ENCODE measurements around the gene SPCS3.
"Not testable (repeated sequence)": the region's sequence is repeated elsewhere in the genome, so short reads cannot be mapped to it uniquely, and the experiment has no call there.

Gene SPCS3

DNA sequence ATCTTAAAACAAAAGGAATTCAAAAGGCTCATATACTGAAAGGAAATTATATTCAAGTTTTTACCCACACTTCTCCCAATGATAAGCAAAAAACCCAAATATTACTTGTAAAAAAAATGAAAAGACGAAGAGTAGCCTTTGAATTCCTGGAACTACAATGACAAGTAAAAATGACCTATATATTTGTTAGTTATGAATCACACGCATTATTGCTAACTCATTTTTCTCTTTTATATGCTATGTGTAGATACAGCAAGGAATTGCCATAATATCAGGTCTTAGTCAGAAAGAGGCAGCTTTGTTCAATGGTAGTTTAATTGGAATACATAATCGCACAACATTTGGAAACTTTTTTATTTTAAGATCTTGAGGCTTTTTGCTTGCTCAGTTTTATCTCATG is 28.0 kb upstream of the SPCS3 start:
- Mint-ChIP-seq H3K4me1 (ENCODE audit: low read depth in 2 of 2) (no peaks in the 10 kb centered on the region), H3K36me3 (ENCODE audit: insufficient read depth) (no peaks in the 10 kb centered on the region), H3K4me3 (no peak overlapping the region), H3K9me3 (no peaks in the 10 kb centered on the region), H3K27me3 (peaks cover 7 to 18% of the 10 kb centered on the region in 2 donors), H3K27ac (no peak overlapping the region)
- DNase-seq (no peak), ATAC-seq (replicated peaks) (no peak)

DNA sequence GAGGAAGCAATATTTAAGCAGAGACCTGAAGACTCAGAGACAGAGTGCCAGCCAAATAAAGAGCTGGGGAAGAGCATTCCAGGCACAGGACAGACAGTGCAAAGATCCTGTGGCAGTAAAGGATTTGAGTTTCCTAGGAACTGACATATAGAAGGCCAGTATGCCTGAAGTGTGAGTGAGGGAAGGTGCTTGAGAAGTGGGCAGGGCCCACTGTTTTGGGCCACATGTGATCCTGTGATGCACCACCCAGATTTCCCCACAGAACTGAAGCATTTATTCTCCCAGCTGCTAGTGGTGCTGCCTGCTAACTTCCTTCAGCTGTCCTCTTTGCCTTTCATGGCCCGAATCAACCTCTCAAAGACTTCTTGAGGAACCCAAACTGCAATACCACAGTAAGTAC is 26.8 kb upstream of the SPCS3 start:
- DNase-seq = no peak
- no peak overlapping the region for H3K4me3 Mint-ChIP-seq
- no peaks in the 10 kb centered on the region for H3K4me1 Mint-ChIP-seq (ENCODE audit: low read depth in 2 of 2)

DNA sequence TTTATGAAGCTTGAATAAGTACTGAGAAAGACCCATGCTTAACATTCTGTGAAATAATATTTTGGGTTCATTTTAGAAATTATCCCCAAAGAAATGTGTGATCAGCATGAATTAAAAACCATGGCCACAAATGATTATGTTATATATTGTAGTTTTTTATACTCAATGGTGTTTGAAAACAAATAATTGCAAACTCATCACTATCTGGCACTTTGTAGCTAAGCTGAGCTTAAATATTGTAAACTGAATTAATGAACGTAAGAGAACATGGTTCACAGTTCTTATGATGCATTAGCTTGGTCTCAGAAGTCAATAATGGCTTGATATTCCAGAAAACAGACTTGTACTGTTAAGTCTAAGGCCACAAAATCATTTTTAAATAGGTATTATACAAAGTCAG is 26.1 kb upstream of the SPCS3 start:
- Mint-ChIP-seq H3K4me3 (no peak overlapping the region), H3K4me1 (ENCODE audit: low read depth in 2 of 2) (no peaks in the 10 kb centered on the region), H3K27ac (no peak overlapping the region), H3K36me3 (ENCODE audit: insufficient read depth) (no peaks in the 10 kb centered on the region), H3K27me3 (peaks cover 7 to 12% of the 10 kb centered on the region in 2 donors), H3K9me3 (no peaks in the 10 kb centered on the region)
- DNase-seq (no peak), ATAC-seq (replicated peaks) (no peak)

More for the DNA sequence above, 26.8 kb upstream of the SPCS3 start:
- Mint-ChIP-seq H3K36me3 (ENCODE audit: insufficient read depth) (no peaks in the 10 kb centered on the region), H3K27ac (no peak overlapping the region), H3K9me3 (no peaks in the 10 kb centered on the region), H3K27me3 (peaks cover 7 to 18% of the 10 kb centered on the region in 2 donors)
- no peak for ATAC-seq (replicated peaks)

DNA sequence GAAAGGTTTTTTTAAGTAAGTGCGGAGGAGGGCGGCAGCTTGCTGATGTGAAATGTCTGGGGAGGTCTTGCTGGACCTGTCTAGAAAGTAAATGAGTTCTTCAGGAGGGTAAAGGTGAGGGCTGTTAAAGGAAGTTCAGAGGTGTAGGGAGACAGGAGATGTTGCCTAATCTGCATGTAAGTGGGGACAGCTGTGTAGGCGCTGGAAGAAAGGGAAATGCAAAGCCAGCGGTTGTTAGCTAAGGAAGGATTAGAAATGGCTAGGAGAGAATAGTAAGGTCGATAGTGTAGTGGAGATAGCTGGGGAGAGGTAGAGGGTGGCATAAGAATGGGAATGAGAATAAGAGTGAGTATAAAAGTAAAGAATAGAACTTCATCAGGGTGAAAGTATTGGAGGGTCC is 23.9 kb upstream of the SPCS3 start:
- H3K36me3 Mint-ChIP-seq (ENCODE audit: insufficient read depth); H3K27me3 Mint-ChIP-seq; H3K9me3 Mint-ChIP-seq; DNase-seq; ATAC-seq (replicated peaks); H3K4me3 Mint-ChIP-seq; H3K4me1 Mint-ChIP-seq (ENCODE audit: low read depth in 2 of 2); H3K27ac Mint-ChIP-seq: not testable (repeated sequence)

DNA sequence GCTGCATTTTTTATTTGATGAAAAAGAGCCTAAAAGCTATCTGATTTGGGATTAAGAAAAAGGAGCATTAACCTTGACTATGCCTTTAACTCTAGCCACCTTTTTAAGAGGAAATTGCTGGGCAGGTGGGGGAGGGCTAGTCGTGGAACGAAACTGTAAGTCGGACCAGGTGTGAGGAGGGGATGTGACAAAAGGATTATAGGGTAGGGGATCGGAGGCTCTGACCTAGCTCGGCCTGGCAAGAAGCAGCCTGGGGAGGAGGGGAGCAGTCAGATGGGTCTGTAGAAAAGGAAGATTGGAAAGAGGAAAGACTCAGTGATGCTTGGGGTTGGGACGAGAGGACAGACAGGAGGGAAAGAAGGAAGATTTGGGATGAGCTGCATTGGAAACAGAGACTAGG is 21.1 kb upstream of the SPCS3 start:
- peaks cover 11% of the 10 kb centered on the region in 2 donors for H3K27me3 Mint-ChIP-seq
- H3K27ac Mint-ChIP-seq = no peak overlapping the region
- H3K9me3 Mint-ChIP-seq = no peaks in the 10 kb centered on the region
- DNase-seq = no peak
- no peak overlapping the region for H3K4me3 Mint-ChIP-seq
- H3K36me3 Mint-ChIP-seq (ENCODE audit: insufficient read depth) = no peaks in the 10 kb centered on the region
- no peaks in the 10 kb centered on the region for H3K4me1 Mint-ChIP-seq (ENCODE audit: low read depth in 2 of 2)
- no peak for ATAC-seq (replicated peaks)

GRCh38 chr4:176300036-176300435 is 19.7 kb upstream of the SPCS3 start:
- ATAC-seq (replicated peaks) (no peak), DNase-seq (no peak)
- Mint-ChIP-seq H3K4me3 (no peak overlapping the region), H3K27me3 (peaks cover 22 to 24% of the 10 kb centered on the region in 2 donors), H3K36me3 (ENCODE audit: insufficient read depth) (peaks cover 3% of the 10 kb centered on the region), H3K4me1 (ENCODE audit: low read depth in 2 of 2) (no peaks in the 10 kb centered on the region), H3K27ac (no peak overlapping the region), H3K9me3 (no peaks in the 10 kb centered on the region)

DNA sequence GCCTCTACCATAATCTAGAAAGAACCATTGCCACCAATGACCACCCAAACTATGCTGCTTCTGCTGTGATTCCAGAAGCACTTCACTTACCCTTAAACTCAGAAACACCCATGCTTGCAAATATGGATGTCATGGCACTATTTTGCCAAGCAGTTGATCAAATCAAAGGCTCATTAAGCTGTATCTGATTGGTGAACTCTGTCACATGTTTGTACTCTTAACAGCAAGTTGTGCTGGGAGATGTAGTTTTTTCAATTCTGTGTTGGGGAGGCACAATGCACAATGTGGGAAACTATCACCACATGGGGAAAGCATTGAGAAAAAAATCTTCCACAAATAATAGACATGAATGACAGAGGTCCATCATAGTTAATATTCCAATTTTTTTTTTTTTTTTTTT is 19.2 kb upstream of the SPCS3 start:
- no peak overlapping the region for H3K4me3 Mint-ChIP-seq
- H3K4me1 Mint-ChIP-seq (ENCODE audit: low read depth in 2 of 2) = no peaks in the 10 kb centered on the region
- ATAC-seq (replicated peaks) (no peak), DNase-seq (no peak)
- H3K27me3 Mint-ChIP-seq = peaks cover 25 to 29% of the 10 kb centered on the region in 2 donors
- H3K27ac Mint-ChIP-seq = no peak overlapping the region
- no peaks in the 10 kb centered on the region for H3K9me3 Mint-ChIP-seq
- H3K36me3 Mint-ChIP-seq (ENCODE audit: insufficient read depth) = peaks cover 3% of the 10 kb centered on the region

- no peak overlapping the region for H3K4me3 Mint-ChIP-seq
These were observed 17.2 kb upstream of the SPCS3 start for GRCh38 chr4:176302283-176303275.

DNA sequence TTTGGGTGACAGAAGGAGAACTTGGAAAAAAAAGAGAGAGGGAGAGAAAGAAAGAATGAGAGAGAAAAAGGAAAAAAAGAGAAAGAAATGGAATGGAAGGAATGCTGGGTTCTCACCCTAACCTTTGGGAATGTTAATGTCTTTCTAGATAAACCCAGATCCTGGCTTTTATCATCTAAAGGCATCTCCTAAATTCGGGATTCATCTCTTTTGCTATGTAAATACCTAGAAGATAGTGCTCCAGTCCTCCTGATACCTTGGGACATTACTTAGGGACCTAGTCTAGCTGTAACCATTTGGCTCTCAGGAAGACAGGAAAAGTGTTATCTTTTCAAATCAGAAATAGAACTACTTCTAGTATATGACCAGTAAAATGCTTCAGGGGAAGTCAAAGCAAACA is 15.8 kb upstream of the SPCS3 start:
- H3K9me3 Mint-ChIP-seq = no peaks in the 10 kb centered on the region
- no peaks in the 10 kb centered on the region for H3K4me1 Mint-ChIP-seq (ENCODE audit: low read depth in 2 of 2)
- H3K4me3 Mint-ChIP-seq = no peak overlapping the region
- peaks cover 3% of the 10 kb centered on the region for H3K36me3 Mint-ChIP-seq (ENCODE audit: insufficient read depth)
- no peak for ATAC-seq (replicated peaks)
- H3K27ac Mint-ChIP-seq = no peak overlapping the region
- no peak for DNase-seq
- peaks cover 37 to 47% of the 10 kb centered on the region in 2 donors for H3K27me3 Mint-ChIP-seq

More at GRCh38 chr4:176302283-176303275, 17.2 kb upstream of the SPCS3 start:
- H3K36me3 Mint-ChIP-seq (ENCODE audit: insufficient read depth) = peaks cover 3% of the 10 kb centered on the region
- no peak for ATAC-seq (replicated peaks)
- no peaks in the 10 kb centered on the region for H3K4me1 Mint-ChIP-seq (ENCODE audit: low read depth in 2 of 2)
- H3K9me3 Mint-ChIP-seq = no peaks in the 10 kb centered on the region
- peaks cover 35 to 40% of the 10 kb centered on the region in 2 donors for H3K27me3 Mint-ChIP-seq
- DNase-seq = no peak
- H3K27ac Mint-ChIP-seq = no peak overlapping the region

DNA sequence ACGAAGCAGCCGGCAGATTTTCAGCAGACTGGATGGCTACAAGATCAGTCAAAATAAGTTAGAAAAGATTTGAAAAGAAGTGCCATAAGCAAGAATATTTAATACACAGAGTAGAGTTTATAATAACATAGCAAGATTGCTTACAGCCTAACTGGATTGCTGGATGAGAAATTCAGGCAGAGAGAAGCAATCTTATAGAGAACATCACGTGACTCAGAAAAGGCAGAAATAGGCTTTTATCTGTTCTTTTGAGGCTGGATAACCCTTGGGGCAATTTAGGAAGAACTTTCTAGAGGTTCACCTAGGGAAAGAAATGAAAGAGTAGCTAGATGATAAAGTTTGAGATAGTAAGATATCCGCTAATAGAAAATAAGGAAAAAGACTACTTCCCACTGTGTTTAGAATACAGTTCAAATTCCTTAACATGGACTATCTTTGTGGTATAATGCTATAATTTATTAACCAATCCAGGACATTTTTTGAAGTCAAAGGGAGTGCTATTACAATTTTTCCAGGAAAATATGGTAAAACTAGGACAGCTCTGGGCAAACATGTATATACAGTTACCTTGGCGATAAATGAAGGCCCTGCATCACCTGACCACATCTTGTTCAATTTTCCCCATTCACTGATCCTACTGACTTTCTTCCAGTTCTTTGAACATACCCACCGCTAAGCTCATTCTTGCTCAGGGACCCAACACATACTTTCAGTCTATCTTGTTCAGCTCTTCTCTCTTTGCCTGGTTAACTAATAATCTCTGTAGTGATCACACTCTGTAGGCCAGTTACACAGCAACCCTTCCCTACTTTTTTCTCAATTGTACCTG is 12.7 kb upstream of the SPCS3 start:
- Mint-ChIP-seq H3K4me3 (no peak overlapping the region), H3K27ac (no peak overlapping the region), H3K27me3 (peaks cover 37 to 47% of the 10 kb centered on the region in 2 donors), H3K36me3 (ENCODE audit: insufficient read depth) (peaks cover 3% of the 10 kb centered on the region), H3K9me3 (no peaks in the 10 kb centered on the region), H3K4me1 (ENCODE audit: low read depth in 2 of 2) (no peaks in the 10 kb centered on the region)
- DNase-seq (no peak), ATAC-seq (replicated peaks) (no peak)

GRCh38 chr4:176307666-176307930 is 12.2 kb upstream of the SPCS3 start:
- H3K27me3 Mint-ChIP-seq = peaks cover 37 to 46% of the 10 kb centered on the region in 2 donors
- no peak for ATAC-seq (replicated peaks)
- H3K27ac Mint-ChIP-seq = no peak overlapping the region
- H3K4me3 Mint-ChIP-seq = no peak overlapping the region
- DNase-seq = no peak
- no peaks in the 10 kb centered on the region for H3K9me3 Mint-ChIP-seq
- no peaks in the 10 kb centered on the region for H3K4me1 Mint-ChIP-seq (ENCODE audit: low read depth in 2 of 2)
- peaks cover 3% of the 10 kb centered on the region for H3K36me3 Mint-ChIP-seq (ENCODE audit: insufficient read depth)

GRCh38 chr4:176308441-176308840 is 11.3 kb upstream of the SPCS3 start:
- Mint-ChIP-seq H3K4me1 (ENCODE audit: low read depth in 2 of 2) (no peaks in the 10 kb centered on the region), H3K4me3 (no peak overlapping the region), H3K9me3 (no peaks in the 10 kb centered on the region), H3K27ac (no peak overlapping the region), H3K36me3 (ENCODE audit: insufficient read depth) (peaks cover 3% of the 10 kb centered on the region), H3K27me3 (peaks cover 28 to 38% of the 10 kb centered on the region in 2 donors)
- no peak for DNase-seq
- no peak for ATAC-seq (replicated peaks)

DNA sequence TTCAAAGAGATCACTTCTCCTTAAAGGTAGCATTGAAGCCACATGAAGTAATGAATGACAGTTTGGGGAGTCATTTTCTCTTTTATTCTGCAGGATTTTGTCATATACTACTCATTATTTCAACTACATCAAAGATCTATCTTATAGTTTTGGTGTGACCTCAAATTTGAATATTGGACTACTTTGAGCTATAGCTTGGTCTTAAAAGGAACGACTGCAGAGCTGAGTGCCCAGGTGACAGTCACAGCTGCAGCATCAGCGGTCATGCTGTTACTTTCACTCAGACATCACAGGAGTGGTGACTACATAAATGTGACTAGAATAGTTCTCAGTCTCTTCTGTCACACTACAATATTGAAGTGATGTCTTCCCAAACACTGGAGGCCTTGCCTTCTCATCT is 10.7 kb upstream of the SPCS3 start:
- Mint-ChIP-seq H3K4me1 (ENCODE audit: low read depth in 2 of 2) (no peaks in the 10 kb centered on the region), H3K9me3 (no peaks in the 10 kb centered on the region), H3K27ac (no peak overlapping the region), H3K4me3 (no peak overlapping the region), H3K27me3 (peaks cover 22 to 36% of the 10 kb centered on the region in 2 donors), H3K36me3 (ENCODE audit: insufficient read depth) (peaks cover 3% of the 10 kb centered on the region)
- ATAC-seq (replicated peaks) (no peak), DNase-seq (no peak)

DNA sequence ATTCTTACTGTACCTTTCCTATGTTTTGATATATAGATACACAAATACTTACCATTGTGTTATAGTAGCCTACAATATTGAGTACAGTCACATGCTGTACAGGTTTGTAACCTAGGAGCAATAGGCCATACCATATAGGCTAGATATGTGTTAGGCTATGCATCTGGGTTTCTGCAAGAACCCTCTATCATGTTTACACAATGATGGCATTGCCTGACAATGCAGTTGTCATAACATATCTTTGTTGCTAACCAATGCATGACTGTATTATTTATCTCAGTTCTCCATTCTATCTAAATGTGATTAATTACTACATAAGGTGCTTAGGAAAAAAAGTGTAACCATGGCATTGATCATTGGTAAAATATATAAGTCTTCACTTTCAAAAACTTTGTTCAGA is 10.0 kb upstream of the SPCS3 start:
- Mint-ChIP-seq H3K4me1 (ENCODE audit: low read depth in 2 of 2) (no peaks in the 10 kb centered on the region), H3K27ac (no peak overlapping the region), H3K36me3 (ENCODE audit: insufficient read depth) (peaks cover under 1% of the 10 kb centered on the region), H3K4me3 (no peak overlapping the region), H3K9me3 (no peaks in the 10 kb centered on the region), H3K27me3 (peaks cover 16 to 28% of the 10 kb centered on the region in 2 donors)
- ATAC-seq (replicated peaks) (no peak), DNase-seq (no peak)
